Liver (tissue), 9 donors: Measurements from ENCODE around the gene PLA2G4A. TPM values are rescaled to one million over a fixed set of nuclear protein-coding genes. Genes with fewer than 3 reads are reported as not detected.

Experiments
- DNase-seq: peaks from one replicate; pipeline ENCODE4 v3.0.0-alpha.2; 2017; ENCODE audit warnings: low spot score
- H3K27ac ChIP-seq, 2 donors: one replicate each; pipeline ENCODE4 v1.7.0; 2013; ENCODE audit warnings: inconsistent platforms in 2 of 2, low read length in 2 of 2, control low read depth in 1 of 2, low read depth in 1 of 2, mild to moderate bottlenecking in 1 of 2
- H3K27me3 ChIP-seq, 4 donors: one replicate each; pipeline versions ENCODE4 v1.6.1 to v1.7.0; 2013; ENCODE audit warnings: low read length in 3 of 4, inconsistent platforms in 1 of 4, mild to moderate bottlenecking in 1 of 4, moderate library complexity in 1 of 4; ENCODE audit not compliant: control insufficient read depth in 4 of 4, insufficient read depth in 4 of 4
- H3K36me3 ChIP-seq, 4 donors: one replicate each; pipeline versions ENCODE4 v1.6.1 to v1.7.0; 2013; ENCODE audit warnings: low read length in 3 of 4, mild to moderate bottlenecking in 3 of 4, low read depth in 1 of 4, moderate library complexity in 1 of 4; ENCODE audit not compliant: control insufficient read depth in 4 of 4, insufficient read depth in 3 of 4
- H3K4me1 ChIP-seq, 4 donors: one replicate each; pipeline versions ENCODE4 v1.6.1 to v1.7.0; 2013; ENCODE audit warnings: low read length in 3 of 4, mild to moderate bottlenecking in 3 of 4, moderate library complexity in 1 of 4; ENCODE audit not compliant: control insufficient read depth in 4 of 4, insufficient read depth in 4 of 4
- H3K4me3 ChIP-seq, 3 donors: one replicate each; pipeline versions ENCODE4 v1.6.1 to v1.7.0; 2013; ENCODE audit warnings: low read length in 3 of 3, control low read depth in 1 of 3, low read depth in 1 of 3, mild to moderate bottlenecking in 1 of 3
- H3K9ac ChIP-seq, 2 donors: one replicate each; pipeline ENCODE4 v1.7.0; 2013; ENCODE audit warnings: low read length in 2 of 2, mild to moderate bottlenecking in 2 of 2, moderate library complexity in 2 of 2, control low read depth in 1 of 2, low read depth in 1 of 2
- H3K9me3 ChIP-seq, 4 donors: one replicate each; pipeline versions ENCODE4 v1.6.1 to v1.7.0; 2013; ENCODE audit warnings: low read length in 3 of 4; ENCODE audit not compliant: control insufficient read depth in 4 of 4
- EGR1 ChIP-seq, 2 donors: IDR thresholded peaks; 2 replicates each; pipeline ENCODE4 v1.6.1; 2016 to 2018; ENCODE audit warnings: antibody characterized with exemption in 2 of 2, low read depth in 2 of 2
- FOXA1 ChIP-seq: IDR thresholded peaks from 2 replicates; pipeline ENCODE4 v1.6.1; 2016; ENCODE audit warnings: antibody characterized with exemption
- FOXA2 ChIP-seq: IDR thresholded peaks from 2 replicates; pipeline ENCODE4 v1.6.1; 2016; ENCODE audit warnings: antibody characterized with exemption
- GABPA ChIP-seq, 2 donors: IDR thresholded peaks in 1 of 2; conservative IDR thresholded peaks in 1 of 2; 2 replicates each; pipeline ENCODE4 v1.6.1; 2016; ENCODE audit warnings: antibody characterized with exemption in 2 of 2, mild to moderate bottlenecking in 1 of 2, moderate library complexity in 1 of 2
- HNF4A ChIP-seq, 2 donors: conservative IDR thresholded peaks; 2 replicates each; pipeline ENCODE4 v1.6.1; 2016; ENCODE audit warnings: antibody characterized with exemption in 2 of 2, mild to moderate bottlenecking in 2 of 2
- HNF4G ChIP-seq: IDR thresholded peaks from 2 replicates; pipeline ENCODE4 v1.6.1; 2016; ENCODE audit warnings: antibody characterized with exemption
- NR2F2 ChIP-seq: IDR thresholded peaks from 2 replicates; pipeline ENCODE4 v1.6.1; 2016; ENCODE audit warnings: antibody characterized with exemption
- RAD21 ChIP-seq, 2 donors: IDR thresholded peaks; 2 replicates each; pipeline ENCODE4 v1.6.1; 2016; ENCODE audit warnings: antibody characterized with exemption in 2 of 2, mild to moderate bottlenecking in 2 of 2
- RXRA ChIP-seq, 2 donors: IDR thresholded peaks; 2 replicates each; pipeline ENCODE4 v1.6.1; 2017 to 2018; ENCODE audit warnings: antibody characterized with exemption in 2 of 2, mild to moderate bottlenecking in 1 of 2
- SP1 ChIP-seq: IDR thresholded peaks from 2 replicates; pipeline ENCODE4 v1.6.1; 2018; ENCODE audit warnings: antibody characterized with exemption, mild to moderate bottlenecking
- TAF1 ChIP-seq: conservative IDR thresholded peaks from 2 replicates; pipeline ENCODE4 v1.6.1; 2016; ENCODE audit warnings: antibody characterized with exemption, mild to moderate bottlenecking
- YY1 ChIP-seq: IDR thresholded peaks from 2 replicates; pipeline ENCODE4 v1.6.1; 2016; ENCODE audit warnings: antibody characterized with exemption, mild to moderate bottlenecking
- WGBS: extraction: QIAGEN DNeasy Blood & Tissue Kit; methylation state at CpG from one replicate; pipeline ENCODE4 v1.1.7; 2013; 5-methylcytosine and 5-hydroxymethylcytosine counted together
- polyA plus RNA-seq, 2 donors: library from polyadenylated mRNA; stranded (reverse) in 1 of 2; unstranded in 1 of 2; fragments of 200-250 nt in 1 of 2; fragments of >200 nt in 1 of 2; fragmentation: Nextera tagmentation in 1 of 2; extraction: Ambion mirVana in 1 of 2; gene quantifications; one replicate each; pipeline versions ENCODE4 v1.2.1 to v1.2.3, GENCODE V29; 2013 to 2015
- total RNA-seq, 2 donors: library from RNA; depleted of rRNA; stranded (reverse); fragments of >200 nt; gene quantifications; one replicate each; pipeline ENCODE4 v1.2.3, GENCODE V29; 2014
- TF ChIP-seq, protein P1 (sequence below): IDR thresholded peaks from 2 replicates; pipeline ENCODE4 v1.6.1; 2016; ENCODE audit warnings: antibody characterized with exemption
- TF ChIP-seq, protein P2 (sequence below): IDR thresholded peaks from 2 replicates; pipeline ENCODE4 v1.6.1; 2016; ENCODE audit warnings: antibody characterized with exemption, mild to moderate bottlenecking
- TF ChIP-seq, protein P3 (sequence below): IDR thresholded peaks from 2 replicates; pipeline ENCODE4 v1.6.1; 2016; ENCODE audit warnings: antibody characterized with exemption
- TF ChIP-seq, protein P4 (sequence below): IDR thresholded peaks from 2 replicates; pipeline ENCODE4 v1.6.1; 2016; ENCODE audit warnings: antibody characterized with exemption
- donor health status: healthy.
- donor health status: healthy.
- donor health status: healthy.
- donor health status: healthy.
- donor health status: healthy.

The PLA2G4A gene
- total and polyA plus RNA-seq, 4 donors: 0.39 to 2.5 (median 1.1) TPM

DNA sequence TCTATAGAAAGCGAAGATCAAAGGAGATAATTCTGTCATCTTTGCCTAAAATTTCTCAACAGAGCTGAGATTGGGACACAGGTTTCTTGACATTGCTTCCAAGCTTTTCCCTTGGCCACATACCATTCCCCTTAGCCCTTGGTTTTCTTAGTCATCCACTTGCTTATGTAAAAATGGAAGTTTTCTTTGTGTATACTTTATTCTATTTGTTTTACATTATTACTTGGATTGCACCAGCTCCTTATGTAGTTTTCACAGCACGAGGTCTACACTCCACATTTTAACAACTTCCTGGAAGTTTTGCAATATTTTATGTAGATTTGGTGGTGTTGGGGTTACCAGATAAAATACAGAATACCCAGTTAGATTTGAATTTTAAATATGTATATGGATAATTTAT lies 129.8 kb downstream of the PLA2G4A start:
- 69% methylated on average over 2 of the region's 2 CpGs for WGBS
- Histone ChIP-seq H3K9ac (no peak overlapping the region), H3K27ac (no peak overlapping the region), H3K9me3 (no peaks in the 10 kb centered on the region), H3K4me1 (no peaks in the 10 kb centered on the region), H3K36me3 (no peaks in the 10 kb centered on the region), H3K4me3 (no peak overlapping the region), H3K27me3 (no peaks in the 10 kb centered on the region)
- TF ChIP-seq, protein P1, sequence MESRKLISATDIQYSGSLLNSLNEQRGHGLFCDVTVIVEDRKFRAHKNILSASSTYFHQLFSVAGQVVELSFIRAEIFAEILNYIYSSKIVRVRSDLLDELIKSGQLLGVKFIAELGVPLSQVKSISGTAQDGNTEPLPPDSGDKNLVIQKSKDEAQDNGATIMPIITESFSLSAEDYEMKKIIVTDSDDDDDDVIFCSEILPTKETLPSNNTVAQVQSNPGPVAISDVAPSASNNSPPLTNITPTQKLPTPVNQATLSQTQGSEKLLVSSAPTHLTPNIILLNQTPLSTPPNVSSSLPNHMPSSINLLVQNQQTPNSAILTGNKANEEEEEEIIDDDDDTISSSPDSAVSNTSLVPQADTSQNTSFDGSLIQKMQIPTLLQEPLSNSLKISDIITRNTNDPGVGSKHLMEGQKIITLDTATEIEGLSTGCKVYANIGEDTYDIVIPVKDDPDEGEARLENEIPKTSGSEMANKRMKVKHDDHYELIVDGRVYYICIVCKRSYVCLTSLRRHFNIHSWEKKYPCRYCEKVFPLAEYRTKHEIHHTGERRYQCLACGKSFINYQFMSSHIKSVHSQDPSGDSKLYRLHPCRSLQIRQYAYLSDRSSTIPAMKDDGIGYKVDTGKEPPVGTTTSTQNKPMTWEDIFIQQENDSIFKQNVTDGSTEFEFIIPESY: no peak
- TF ChIP-seq, protein P2, sequence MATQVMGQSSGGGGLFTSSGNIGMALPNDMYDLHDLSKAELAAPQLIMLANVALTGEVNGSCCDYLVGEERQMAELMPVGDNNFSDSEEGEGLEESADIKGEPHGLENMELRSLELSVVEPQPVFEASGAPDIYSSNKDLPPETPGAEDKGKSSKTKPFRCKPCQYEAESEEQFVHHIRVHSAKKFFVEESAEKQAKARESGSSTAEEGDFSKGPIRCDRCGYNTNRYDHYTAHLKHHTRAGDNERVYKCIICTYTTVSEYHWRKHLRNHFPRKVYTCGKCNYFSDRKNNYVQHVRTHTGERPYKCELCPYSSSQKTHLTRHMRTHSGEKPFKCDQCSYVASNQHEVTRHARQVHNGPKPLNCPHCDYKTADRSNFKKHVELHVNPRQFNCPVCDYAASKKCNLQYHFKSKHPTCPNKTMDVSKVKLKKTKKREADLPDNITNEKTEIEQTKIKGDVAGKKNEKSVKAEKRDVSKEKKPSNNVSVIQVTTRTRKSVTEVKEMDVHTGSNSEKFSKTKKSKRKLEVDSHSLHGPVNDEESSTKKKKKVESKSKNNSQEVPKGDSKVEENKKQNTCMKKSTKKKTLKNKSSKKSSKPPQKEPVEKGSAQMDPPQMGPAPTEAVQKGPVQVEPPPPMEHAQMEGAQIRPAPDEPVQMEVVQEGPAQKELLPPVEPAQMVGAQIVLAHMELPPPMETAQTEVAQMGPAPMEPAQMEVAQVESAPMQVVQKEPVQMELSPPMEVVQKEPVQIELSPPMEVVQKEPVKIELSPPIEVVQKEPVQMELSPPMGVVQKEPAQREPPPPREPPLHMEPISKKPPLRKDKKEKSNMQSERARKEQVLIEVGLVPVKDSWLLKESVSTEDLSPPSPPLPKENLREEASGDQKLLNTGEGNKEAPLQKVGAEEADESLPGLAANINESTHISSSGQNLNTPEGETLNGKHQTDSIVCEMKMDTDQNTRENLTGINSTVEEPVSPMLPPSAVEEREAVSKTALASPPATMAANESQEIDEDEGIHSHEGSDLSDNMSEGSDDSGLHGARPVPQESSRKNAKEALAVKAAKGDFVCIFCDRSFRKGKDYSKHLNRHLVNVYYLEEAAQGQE: no peak
- TF ChIP-seq RAD21 (IDR thresholded peaks at IDR 0.05): no peak
- TF ChIP-seq, protein P3, sequence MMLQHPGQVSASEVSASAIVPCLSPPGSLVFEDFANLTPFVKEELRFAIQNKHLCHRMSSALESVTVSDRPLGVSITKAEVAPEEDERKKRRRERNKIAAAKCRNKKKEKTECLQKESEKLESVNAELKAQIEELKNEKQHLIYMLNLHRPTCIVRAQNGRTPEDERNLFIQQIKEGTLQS: no peak
- no peak for DNase-seq

DNA sequence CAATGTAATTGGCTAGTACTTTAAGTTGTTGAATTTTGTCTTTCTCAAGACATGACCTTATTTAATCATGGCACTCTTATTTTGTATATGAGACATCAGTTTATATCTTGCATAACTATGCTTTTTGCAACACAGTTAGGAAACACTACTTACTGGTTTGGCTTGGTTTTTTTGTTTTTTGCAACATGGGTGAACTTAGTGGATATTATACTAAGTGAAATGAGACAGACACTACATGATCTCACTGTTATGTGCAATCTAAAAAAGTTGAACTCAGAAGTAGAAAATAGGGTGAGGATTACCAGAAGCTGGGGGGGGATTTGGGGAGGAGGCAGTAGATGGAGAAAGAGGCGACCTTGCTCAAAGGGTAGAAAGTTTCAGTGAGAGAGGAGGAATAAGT lies 132.1 kb downstream of the PLA2G4A start:
- no peaks in the 10 kb centered on the region for H3K9me3 ChIP-seq
- H3K4me1 ChIP-seq: no peaks in the 10 kb centered on the region
- no peaks in the 10 kb centered on the region for H3K36me3 ChIP-seq
- TF ChIP-seq FOXA2 (no peak), RXRA (IDR thresholded peaks at IDR 0.05) (no peak), YY1 (no peak), GABPA (IDR thresholded peaks at IDR 0.05 in 1 of 2, conservative IDR thresholded peaks at IDR 0.05 in 1 of 2) (no peak), FOXA1 (no peak), RAD21 (IDR thresholded peaks at IDR 0.05) (no peak), EGR1 (IDR thresholded peaks at IDR 0.05; ENCODE audit: low read depth in 2 of 2) (no peak), HNF4G (no peak), HNF4A (conservative IDR thresholded peaks at IDR 0.05) (no peak), NR2F2 (no peak), SP1 (no peak), TAF1 (no peak)
- TF ChIP-seq, protein P2: no peak
- TF ChIP-seq, protein P1: no peak
- TF ChIP-seq, protein P4, sequence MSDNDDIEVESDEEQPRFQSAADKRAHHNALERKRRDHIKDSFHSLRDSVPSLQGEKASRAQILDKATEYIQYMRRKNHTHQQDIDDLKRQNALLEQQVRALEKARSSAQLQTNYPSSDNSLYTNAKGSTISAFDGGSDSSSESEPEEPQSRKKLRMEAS: no peak
- TF ChIP-seq, protein P3: no peak
- H3K9ac ChIP-seq: no peak overlapping the region
- DNase-seq: no peak
- WGBS: 78% methylated on average over 1 of the region's 1 CpG
- H3K4me3 ChIP-seq: no peak overlapping the region
- H3K27ac ChIP-seq: no peak overlapping the region
- no peaks in the 10 kb centered on the region for H3K27me3 ChIP-seq
